Loucy (cell line): ENCODE data around the gene HLA-A.

Source experiments
- EZH2phosphoT487 ChIP-seq: fragments of 200-600 bp; IDR thresholded peaks from 2 replicates; pipeline ENCODE4 v1.6.1; 2018; ENCODE audit warnings: antibody characterized with exemption, mild to moderate bottlenecking, moderate library complexity, borderline replicate concordance
- TF ChIP-seq, protein P1 (sequence below): fragments of 200-600 bp; sonication (generic); conservative IDR thresholded peaks from 2 replicates; pipeline ENCODE4 v1.5.1; 2014; ENCODE audit warnings: mild to moderate bottlenecking, antibody characterized with exemption, low read length

DNA sequence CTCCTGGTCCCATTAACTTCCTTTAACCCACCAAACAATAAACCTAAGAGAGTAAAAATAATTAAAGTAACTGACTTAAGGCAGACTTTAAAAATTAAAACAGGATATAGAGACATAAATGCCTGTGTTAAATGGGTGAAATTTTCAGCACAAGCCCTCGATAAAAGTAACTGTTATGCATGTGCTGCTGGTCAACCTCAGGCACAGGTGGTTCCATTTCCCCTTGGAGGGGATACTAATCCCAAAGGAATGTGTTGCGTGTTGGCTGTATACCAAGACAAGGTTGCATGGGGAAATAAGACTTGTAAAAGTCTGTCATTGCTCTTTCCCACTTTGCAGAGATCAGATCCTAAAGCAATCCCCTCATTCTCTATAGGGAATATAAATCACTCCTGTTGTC lies 25.8 kb downstream of the HLA-A start:
- TF ChIP-seq, protein P1, sequence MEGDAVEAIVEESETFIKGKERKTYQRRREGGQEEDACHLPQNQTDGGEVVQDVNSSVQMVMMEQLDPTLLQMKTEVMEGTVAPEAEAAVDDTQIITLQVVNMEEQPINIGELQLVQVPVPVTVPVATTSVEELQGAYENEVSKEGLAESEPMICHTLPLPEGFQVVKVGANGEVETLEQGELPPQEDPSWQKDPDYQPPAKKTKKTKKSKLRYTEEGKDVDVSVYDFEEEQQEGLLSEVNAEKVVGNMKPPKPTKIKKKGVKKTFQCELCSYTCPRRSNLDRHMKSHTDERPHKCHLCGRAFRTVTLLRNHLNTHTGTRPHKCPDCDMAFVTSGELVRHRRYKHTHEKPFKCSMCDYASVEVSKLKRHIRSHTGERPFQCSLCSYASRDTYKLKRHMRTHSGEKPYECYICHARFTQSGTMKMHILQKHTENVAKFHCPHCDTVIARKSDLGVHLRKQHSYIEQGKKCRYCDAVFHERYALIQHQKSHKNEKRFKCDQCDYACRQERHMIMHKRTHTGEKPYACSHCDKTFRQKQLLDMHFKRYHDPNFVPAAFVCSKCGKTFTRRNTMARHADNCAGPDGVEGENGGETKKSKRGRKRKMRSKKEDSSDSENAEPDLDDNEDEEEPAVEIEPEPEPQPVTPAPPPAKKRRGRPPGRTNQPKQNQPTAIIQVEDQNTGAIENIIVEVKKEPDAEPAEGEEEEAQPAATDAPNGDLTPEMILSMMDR, result no peak; the same call in 1 of the 2 replicates
- TF ChIP-seq EZH2phosphoT487, result no peak
